Liver (tissue), 3 donors: ENCODE data around the gene FERMT1.

ENCODE experiments used
- EGR1 ChIP-seq, 2 donors: IDR thresholded peaks; 2 replicates each; pipeline ENCODE4 v1.6.1; 2016 to 2018; ENCODE audit warnings: antibody characterized with exemption in 2 of 2, low read depth in 2 of 2
- GABPA ChIP-seq, 2 donors: IDR thresholded peaks in 1 of 2; conservative IDR thresholded peaks in 1 of 2; 2 replicates each; pipeline ENCODE4 v1.6.1; 2016; ENCODE audit warnings: antibody characterized with exemption in 2 of 2, mild to moderate bottlenecking in 1 of 2, moderate library complexity in 1 of 2
- HNF4A ChIP-seq, 2 donors: conservative IDR thresholded peaks; 2 replicates each; pipeline ENCODE4 v1.6.1; 2016; ENCODE audit warnings: antibody characterized with exemption in 2 of 2, mild to moderate bottlenecking in 2 of 2
- JUND ChIP-seq, 2 donors: IDR thresholded peaks; 2 replicates each; pipeline ENCODE4 v1.6.1; 2016; ENCODE audit warnings: antibody characterized with exemption in 2 of 2
- NR2F2 ChIP-seq: IDR thresholded peaks from 2 replicates; pipeline ENCODE4 v1.6.1; 2016; ENCODE audit warnings: antibody characterized with exemption
- RAD21 ChIP-seq, 2 donors: IDR thresholded peaks; 2 replicates each; pipeline ENCODE4 v1.6.1; 2016; ENCODE audit warnings: antibody characterized with exemption in 2 of 2, mild to moderate bottlenecking in 2 of 2
- RXRA ChIP-seq, 2 donors: IDR thresholded peaks; 2 replicates each; pipeline ENCODE4 v1.6.1; 2017 to 2018; ENCODE audit warnings: antibody characterized with exemption in 2 of 2, mild to moderate bottlenecking in 1 of 2
- SP1 ChIP-seq: IDR thresholded peaks from 2 replicates; pipeline ENCODE4 v1.6.1; 2018; ENCODE audit warnings: antibody characterized with exemption, mild to moderate bottlenecking
- TAF1 ChIP-seq: conservative IDR thresholded peaks from 2 replicates; pipeline ENCODE4 v1.6.1; 2016; ENCODE audit warnings: antibody characterized with exemption, mild to moderate bottlenecking
- YY1 ChIP-seq: IDR thresholded peaks from 2 replicates; pipeline ENCODE4 v1.6.1; 2016; ENCODE audit warnings: antibody characterized with exemption, mild to moderate bottlenecking
- TF ChIP-seq, protein P1 (sequence below): fragments of 150-350 bp; IDR thresholded peaks from 2 replicates; pipeline ENCODE4 v1.5.1; 2017; ENCODE audit warnings: improper control_type of control experiment, low read depth, low read length; ENCODE audit not compliant: missing input control
- TF ChIP-seq, protein P2 (sequence below): IDR thresholded peaks from 2 replicates; pipeline ENCODE4 v1.6.1; 2016; ENCODE audit warnings: antibody characterized with exemption
- TF ChIP-seq, protein P3 (sequence below): IDR thresholded peaks from 2 replicates; pipeline ENCODE4 v1.6.1; 2016; ENCODE audit warnings: antibody characterized with exemption, mild to moderate bottlenecking
- TF ChIP-seq, protein P4 (sequence below): IDR thresholded peaks from 2 replicates; pipeline ENCODE4 v1.6.1; 2016; ENCODE audit warnings: antibody characterized with exemption
- donor health status: healthy.
- donor health status: healthy.

DNA sequence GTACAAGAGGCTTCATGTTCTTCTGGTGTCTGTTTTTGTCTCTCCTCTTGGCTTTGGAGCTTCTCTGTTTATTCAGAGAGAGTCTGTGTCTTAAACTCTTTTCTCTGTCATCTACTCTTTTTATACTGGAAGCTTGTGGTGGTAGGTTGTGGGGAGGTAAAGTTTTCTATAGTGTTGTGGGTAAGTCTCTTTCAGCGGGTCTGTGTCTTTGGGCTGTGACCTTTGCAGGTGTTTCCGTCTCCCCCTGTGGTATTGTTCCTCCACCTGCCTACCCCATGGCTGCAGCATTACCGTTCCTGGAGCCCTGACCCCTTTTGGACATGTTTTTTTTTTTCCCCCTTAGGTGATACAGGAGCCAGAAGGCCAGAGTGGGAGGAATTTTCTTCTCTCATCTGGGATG lies 37.9 kb upstream of the FERMT1 start:
- TF ChIP-seq HNF4A (conservative IDR thresholded peaks at IDR 0.05) = no peak
- TF ChIP-seq, protein P1, sequence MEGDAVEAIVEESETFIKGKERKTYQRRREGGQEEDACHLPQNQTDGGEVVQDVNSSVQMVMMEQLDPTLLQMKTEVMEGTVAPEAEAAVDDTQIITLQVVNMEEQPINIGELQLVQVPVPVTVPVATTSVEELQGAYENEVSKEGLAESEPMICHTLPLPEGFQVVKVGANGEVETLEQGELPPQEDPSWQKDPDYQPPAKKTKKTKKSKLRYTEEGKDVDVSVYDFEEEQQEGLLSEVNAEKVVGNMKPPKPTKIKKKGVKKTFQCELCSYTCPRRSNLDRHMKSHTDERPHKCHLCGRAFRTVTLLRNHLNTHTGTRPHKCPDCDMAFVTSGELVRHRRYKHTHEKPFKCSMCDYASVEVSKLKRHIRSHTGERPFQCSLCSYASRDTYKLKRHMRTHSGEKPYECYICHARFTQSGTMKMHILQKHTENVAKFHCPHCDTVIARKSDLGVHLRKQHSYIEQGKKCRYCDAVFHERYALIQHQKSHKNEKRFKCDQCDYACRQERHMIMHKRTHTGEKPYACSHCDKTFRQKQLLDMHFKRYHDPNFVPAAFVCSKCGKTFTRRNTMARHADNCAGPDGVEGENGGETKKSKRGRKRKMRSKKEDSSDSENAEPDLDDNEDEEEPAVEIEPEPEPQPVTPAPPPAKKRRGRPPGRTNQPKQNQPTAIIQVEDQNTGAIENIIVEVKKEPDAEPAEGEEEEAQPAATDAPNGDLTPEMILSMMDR = no peak
- TF ChIP-seq, protein P2, sequence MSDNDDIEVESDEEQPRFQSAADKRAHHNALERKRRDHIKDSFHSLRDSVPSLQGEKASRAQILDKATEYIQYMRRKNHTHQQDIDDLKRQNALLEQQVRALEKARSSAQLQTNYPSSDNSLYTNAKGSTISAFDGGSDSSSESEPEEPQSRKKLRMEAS = no peak
- no peak for TF ChIP-seq RAD21 (IDR thresholded peaks at IDR 0.05)
- no peak for TF ChIP-seq RXRA (IDR thresholded peaks at IDR 0.05)
- TF ChIP-seq JUND (IDR thresholded peaks at IDR 0.05) = no peak
- TF ChIP-seq GABPA (IDR thresholded peaks at IDR 0.05 in 1 of 2, conservative IDR thresholded peaks at IDR 0.05 in 1 of 2) = no peak
- no peak for TF ChIP-seq YY1
- TF ChIP-seq TAF1 = no peak
- TF ChIP-seq, protein P3, sequence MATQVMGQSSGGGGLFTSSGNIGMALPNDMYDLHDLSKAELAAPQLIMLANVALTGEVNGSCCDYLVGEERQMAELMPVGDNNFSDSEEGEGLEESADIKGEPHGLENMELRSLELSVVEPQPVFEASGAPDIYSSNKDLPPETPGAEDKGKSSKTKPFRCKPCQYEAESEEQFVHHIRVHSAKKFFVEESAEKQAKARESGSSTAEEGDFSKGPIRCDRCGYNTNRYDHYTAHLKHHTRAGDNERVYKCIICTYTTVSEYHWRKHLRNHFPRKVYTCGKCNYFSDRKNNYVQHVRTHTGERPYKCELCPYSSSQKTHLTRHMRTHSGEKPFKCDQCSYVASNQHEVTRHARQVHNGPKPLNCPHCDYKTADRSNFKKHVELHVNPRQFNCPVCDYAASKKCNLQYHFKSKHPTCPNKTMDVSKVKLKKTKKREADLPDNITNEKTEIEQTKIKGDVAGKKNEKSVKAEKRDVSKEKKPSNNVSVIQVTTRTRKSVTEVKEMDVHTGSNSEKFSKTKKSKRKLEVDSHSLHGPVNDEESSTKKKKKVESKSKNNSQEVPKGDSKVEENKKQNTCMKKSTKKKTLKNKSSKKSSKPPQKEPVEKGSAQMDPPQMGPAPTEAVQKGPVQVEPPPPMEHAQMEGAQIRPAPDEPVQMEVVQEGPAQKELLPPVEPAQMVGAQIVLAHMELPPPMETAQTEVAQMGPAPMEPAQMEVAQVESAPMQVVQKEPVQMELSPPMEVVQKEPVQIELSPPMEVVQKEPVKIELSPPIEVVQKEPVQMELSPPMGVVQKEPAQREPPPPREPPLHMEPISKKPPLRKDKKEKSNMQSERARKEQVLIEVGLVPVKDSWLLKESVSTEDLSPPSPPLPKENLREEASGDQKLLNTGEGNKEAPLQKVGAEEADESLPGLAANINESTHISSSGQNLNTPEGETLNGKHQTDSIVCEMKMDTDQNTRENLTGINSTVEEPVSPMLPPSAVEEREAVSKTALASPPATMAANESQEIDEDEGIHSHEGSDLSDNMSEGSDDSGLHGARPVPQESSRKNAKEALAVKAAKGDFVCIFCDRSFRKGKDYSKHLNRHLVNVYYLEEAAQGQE = no peak
- TF ChIP-seq, protein P4, sequence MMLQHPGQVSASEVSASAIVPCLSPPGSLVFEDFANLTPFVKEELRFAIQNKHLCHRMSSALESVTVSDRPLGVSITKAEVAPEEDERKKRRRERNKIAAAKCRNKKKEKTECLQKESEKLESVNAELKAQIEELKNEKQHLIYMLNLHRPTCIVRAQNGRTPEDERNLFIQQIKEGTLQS = no peak
- TF ChIP-seq SP1 = no peak
- no peak for TF ChIP-seq EGR1 (IDR thresholded peaks at IDR 0.05; ENCODE audit: low read depth in 2 of 2)
- TF ChIP-seq NR2F2 = no peak
